Endometrial microvascular endothelial cells (primary cell): ENCODE measurements around the gene UVRAG. TPM values are rescaled to one million over a fixed set of nuclear protein-coding genes. Genes with fewer than 3 reads are reported as not detected.

Experiments
- in situ Hi-C: cut with HindIII; loops from 2 replicates; pipeline ENCODE4 v1.10.0; 2017; ENCODE audit warnings: low sequenced_read_pairs, low pct_unique_long_range_greater_than_20kb; ENCODE audit errors: inconsistent ontology term
- total RNA-seq: library from RNA; depleted of rRNA; stranded (reverse); fragments of >200 nt; gene quantifications from one replicate; pipeline ENCODE4 v1.2.3, GENCODE V29; 2015; ENCODE audit errors: inconsistent ontology term

The UVRAG gene
- total RNA-seq: 34.4 TPM

DNA sequence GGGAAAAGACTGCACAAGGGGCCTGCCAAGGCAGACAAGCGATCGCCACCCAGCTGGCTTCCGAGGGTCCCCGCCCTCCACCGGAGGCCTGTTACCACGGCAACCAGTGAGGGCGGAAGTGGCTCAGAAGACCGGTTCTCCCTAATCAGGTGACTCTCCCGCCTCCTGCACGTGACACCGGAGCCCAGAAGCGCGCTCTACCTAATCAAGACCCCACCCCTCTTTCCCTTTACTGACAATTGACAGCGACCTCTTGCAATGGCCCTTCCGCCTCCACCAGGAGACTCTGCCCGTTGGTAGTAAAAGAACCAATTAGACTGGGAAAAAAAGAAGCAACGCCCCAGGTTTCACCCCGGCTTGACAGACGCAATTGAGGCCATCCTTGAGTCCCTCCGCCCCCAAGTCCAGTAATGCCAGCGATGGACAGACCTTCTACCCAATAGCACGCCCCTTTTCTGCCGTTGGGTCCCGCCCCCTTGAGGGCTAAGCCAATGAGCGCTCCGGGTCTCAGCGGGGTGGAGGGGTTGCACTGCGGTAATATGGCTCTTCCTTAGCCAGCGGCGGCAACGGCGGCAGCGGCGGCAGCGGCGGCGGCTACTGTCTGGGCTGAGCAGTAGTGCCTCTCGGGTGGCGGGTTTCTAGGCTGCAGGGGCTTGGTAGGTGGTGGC, at the start of gene UVRAG:
TSS of gene UVRAG (plus strand) at position 534 of the 668 bp plus-strand sequence. CDS start 198 bp downstream, outside the sequence.
- in situ Hi-C loops: no loop called here

DNA sequence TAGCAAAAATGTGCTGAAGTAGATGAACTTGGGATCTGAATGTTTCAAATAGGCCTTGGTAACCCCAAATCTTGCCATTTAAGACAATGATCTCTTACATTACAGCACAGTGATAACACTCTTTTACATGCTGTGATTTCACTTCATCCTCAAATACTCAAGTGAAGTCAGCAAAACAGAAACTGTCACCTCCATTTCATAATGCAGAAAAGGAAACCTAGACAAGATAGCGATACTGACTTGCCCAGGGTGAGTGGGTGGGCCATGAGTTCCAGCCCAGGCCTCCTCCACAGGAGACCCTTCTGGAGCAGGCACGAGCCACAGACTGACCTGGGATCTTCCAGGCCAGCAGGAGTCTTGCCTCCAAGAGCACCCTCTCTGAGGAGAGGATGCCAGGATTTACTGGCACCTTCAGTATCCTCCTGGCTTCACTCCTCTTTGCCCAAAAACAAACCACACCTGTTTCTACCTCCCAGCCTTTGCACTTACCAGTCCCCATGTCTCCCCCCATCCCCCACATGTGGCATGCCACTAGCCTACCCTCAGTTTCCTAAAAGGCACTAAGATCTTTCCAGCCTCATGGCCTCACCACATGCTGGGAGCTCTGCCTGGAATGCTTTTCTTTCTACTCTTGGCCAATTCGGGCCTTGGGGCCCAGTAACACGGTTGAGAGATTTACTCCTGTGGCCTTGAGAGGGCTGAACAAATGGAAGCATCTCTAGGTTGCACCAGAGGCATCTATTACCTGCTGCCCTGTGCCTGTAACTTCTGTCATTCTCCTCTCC, 48.4 kb upstream of the UVRAG start:
- in situ Hi-C loops: no loop called here

DNA sequence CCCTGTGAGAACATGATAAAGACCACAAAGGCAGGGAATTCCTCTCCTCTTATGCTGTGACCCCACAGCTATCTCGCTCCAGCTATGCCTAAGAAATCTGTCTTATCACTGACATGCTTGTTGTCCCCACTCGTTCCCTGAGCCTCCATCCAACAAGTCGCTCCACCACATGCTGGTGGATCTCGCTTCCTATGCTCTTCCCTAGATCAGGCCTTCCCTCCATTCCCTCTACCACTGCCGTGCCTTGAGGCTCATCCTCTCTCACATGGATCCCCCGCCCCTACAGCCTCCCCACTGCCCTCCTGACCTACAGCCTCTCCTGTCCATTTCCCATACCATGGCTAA, 47.8 kb upstream of the UVRAG start:
- in situ Hi-C loops: no loop called here

DNA sequence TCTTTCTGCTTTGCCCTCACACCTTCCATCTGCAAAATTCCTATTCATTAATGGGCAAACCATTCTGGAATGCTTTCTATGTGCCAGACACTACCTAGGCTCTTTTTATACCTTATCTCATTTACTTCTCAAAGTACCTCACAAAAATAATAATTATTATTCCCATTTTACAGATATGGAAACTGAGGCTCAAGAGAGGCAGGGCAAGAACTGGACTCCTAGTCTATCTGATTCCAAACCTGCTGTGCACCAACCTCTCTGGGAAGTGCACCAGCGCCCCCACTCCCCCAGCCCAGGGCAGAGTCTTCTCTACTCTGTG, 47.3 kb upstream of the UVRAG start:
- in situ Hi-C loops: no loop called here

DNA sequence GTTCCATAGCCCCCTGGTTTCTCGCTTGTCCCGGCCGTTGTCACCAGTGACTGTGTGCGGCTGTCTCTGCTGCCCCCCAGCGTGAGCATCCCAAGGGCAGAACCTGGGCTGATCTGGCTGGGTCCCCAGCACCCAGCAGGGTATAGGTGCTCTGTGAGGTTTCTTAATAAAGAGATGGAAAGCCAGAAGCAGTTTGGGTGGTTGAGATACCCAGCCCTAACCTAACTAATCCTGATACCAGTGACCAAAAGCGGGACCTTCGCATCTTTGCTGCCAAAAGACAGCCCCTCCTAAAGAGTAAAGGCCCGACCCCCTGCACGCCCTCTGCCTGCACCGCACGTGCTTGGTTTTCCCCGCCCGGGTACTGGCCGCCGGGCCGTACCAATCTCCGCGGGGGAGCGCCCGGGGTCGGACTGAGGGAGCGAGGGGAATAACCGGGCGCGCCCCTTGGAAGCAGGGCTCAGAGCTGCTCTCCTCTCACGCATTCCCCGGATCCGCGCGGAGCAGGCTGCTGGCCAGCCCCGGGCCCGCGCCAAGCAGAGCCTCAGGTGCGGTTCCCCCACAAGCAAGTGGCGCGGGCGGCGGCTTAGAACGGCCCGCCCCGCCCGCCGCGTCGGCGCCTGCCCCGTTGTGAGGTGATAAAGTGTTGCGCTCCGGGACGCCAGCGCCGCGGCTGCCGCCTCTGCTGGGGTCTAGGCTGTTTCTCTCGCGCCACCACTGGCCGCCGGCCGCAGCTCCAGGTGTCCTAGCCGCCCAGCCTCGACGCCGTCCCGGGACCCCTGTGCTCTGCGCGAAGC, 46.7 kb upstream of the UVRAG start, which contains the start of gene DGAT2:
TSS of gene DGAT2 (plus strand) at position 667 of the 797 bp plus-strand sequence. CDS start 214 bp downstream, outside the sequence.
- in situ Hi-C loops: no loop called here

DNA sequence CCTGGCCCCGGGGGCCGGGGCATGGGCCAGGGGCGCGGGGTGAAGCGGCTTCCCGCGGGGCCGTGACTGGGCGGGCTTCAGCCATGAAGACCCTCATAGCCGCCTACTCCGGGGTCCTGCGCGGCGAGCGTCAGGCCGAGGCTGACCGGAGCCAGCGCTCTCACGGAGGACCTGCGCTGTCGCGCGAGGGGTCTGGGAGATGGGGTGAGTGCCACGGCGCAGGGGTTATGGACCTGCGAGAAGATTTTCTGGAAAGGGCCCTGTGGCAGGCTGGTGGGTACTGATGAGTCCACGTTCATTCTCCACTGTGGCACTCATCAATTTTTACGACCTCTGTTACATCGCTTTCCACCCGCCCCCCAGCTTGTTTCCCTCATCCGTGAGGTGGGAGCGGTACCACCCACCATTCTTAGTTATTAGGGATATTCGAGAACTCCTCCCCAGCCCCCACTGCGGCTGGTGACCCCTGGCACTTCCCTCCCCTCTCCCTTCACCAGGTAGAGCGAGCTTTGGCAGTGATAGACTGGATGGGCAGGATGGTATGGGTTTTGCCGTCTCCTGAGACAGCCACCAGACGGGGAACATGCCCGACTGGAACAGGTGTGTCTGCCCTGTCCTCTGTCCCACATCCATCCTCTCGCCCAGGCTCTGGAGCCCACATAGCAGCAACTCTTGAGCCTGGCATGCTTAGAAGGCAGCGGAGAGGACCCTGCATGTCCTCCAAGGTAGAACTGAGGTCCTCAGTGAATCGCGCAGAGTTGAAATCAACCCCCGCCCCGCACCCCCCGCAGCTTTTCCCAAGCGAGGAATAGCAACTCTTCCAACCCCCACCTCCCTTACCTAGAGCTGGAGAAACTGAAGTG, 45.9 kb upstream of the UVRAG start:
- in situ Hi-C loops: no loop called here

DNA sequence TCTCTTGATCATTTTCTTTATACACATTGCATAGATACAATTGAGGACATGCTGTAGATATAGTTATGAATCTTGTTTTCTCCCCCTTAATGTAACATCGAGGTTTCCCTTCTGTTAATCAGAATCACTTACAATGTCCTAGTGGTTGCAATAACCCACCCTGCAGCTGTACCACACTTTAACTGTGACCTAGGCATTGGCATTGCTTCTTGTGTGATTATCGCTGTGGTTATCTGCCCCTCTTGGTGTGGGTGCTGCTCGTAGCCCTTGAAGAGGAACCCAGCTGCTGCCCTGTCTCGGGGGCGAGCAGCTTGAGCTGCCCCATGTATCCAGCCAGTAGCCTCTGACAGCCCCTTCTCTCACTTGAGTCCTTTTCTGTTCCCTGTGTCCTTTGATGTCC, 44.9 kb upstream of the UVRAG start:
- in situ Hi-C loops: no loop called here

DNA sequence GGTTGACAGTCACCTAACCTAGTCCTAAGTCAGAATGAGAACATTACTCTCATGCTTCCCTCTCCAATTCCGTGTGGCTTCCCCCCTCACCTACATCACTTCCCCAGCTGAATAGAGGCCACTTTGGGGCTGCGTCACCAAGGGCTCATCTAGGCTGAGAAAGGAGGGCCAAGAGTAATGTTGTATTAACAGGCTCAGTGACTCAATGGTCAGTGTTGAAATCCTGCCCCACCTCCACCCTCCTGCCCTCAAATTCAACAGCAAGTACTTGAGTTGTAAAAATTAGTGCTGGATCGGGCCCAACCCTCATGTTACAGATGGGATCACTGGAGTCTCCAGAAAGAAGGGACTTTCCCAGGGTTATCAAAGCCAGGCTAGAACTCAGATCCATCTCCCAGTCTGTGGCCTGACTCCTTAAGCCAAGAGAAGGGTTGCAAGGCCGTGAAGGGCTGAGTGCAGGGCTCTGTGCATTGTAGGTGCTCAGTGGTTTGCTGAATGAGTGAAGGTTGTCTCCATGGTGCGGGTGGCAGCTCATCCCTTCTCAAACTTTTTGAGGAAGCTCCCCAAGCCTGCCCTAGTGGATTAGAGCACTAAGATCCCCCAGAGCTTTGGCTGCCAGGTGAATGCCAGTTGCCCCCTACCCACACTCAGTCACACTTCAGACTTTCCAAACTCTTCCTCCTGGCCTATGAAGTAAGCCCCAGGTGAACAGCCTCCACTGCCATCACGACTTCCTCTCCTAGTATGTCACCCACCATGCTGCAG, 43.2 kb upstream of the UVRAG start:
- in situ Hi-C loops: no loop called here

DNA sequence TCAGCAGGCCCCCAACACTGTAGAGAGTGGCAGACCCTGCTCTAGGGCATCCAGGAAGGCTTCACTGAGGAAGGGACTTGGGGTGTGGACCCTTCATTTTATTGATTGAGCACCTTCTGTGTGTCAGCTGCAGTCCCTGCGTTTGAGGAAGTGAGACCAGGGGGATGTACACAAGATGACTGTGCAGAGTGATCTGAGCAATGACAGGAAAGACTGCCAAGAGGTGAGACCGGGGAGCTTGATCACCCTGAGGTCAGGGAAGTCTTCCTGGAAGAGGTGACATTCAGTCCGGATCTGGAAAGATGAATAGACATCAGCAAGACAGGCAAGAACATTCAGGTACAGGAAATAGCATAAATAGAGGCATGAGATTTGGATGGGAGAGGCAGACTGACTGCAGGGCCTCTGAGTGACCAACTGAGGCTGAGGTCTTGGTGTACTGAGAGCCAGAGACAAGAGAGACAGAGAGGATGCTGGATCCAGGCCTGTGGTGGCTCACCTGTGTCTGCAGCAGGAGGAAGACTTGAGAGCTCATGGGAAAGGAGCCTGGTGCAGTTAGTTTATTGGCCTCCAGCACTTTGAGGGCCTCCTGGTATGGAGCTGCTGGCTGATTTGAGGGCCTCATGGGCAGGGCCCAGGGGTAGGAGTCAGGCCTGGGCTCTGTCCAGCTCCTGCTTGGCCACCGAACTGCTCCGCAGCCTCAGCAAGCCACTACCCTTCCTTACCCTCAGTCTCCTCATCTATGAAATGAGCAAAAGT, 41.2 kb upstream of the UVRAG start:
- in situ Hi-C loops: no loop called here

DNA sequence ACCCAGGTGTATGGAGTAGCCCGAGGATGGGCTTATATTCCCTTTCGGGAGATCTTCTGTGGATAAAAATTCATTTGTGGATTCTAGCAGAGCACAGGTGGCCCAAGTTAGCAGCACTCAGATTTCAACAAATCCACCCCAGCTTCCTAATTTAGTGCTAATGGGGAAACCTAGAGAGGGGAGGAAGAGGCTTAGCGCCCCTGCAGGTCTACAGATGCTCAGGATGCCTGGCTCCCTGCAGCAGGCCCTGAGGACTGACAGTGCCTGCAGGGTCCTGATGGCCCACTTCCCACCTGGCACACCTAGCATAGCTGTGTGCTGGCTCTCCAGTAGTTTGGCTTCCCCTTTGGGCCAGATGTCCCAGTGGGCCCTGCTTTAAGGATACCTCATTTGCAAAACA, 40.0 kb upstream of the UVRAG start:
- in situ Hi-C loops: no loop called here

DNA sequence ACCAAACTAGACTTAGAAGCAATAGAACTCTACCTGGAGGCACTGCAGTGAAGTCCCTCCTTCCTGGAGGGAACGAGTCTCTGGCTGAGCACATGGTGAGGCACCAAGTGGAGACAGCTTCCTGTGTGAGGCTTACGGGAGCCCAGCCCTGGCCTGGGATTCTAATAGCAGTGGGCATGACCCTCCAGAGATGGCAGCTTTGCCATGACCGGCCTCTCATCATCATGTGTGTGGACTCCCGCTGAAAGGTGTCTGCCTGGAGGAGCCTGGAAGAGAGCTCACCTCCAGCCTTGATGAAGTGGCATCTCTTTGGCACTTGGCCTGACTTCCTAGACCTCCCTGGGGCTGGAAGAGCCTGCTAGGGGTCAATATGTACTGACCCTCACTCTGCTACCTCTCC, 38.5 kb upstream of the UVRAG start:
- in situ Hi-C loops: no loop called here

DNA sequence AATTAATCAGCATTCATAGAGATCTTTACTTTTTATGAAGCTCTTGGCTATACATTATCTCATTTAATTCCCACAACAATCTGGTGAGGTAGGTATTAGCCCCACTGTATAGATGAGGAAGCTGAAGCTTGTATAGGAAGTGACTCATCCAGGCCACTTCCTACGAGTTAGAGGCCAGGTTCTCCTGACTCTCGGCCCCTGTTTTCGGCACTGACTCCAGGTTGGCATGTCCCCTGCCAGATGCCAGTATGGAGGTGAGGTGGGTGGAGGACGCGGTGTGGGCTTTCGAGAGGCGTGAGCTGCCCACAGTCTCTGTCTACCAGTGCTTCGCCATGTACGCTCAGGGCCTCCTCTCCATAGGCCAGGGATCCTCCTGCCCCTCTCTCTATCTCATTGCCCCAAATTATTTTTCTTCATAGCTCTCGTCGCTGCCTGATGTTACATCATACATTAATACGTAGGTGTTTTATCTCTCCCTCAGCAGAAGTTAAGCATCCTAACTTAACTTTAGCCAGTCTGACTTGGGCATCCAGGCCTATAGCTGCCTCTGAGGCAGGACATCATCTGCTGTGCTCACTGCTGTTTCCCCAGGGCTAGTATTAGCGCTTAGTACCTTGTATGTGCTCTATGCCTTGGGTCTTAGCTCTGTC, 37.4 kb upstream of the UVRAG start:
- in situ Hi-C loops: no loop called here

DNA sequence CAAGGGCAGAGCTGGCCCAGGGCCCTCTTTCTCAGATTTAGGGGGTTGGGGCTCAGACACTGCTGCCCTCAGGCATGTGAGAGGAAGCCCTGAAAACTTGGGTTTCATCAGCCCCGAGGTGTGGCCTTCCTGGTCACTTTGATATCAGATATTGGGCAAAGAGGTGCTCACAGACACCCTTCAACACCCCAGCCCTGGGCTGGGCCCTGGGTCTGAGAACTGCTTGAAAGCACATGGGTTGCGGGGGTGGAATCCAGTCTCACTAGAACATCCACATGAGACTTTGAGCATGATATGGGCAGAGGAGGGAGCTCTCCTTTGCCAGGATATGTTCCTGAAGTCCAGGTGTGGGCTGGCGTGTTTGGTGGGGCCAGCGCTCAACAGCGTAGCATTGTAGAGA, 36.0 kb upstream of the UVRAG start:
- in situ Hi-C loops: no loop called here

DNA sequence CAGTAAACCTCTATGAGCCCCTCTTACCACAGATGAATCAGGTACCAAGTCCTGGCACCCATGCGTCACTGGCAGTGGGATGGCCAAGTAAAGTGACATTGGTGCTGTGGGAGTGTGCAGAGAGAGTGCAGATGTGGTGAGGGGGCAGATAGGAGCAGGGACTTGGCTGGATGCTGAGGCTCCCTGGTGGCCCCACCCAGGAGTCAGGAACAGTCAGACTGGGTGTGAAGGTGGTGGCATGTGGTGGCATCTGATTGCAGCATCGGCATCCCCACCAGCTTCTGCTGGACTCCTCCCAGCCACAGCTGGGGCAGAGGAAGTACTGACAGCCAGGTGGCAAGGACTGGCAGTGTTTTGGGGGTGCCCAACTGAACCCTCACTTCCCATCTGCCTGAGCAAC, 35.0 kb upstream of the UVRAG start:
- in situ Hi-C loops: no loop called here

DNA sequence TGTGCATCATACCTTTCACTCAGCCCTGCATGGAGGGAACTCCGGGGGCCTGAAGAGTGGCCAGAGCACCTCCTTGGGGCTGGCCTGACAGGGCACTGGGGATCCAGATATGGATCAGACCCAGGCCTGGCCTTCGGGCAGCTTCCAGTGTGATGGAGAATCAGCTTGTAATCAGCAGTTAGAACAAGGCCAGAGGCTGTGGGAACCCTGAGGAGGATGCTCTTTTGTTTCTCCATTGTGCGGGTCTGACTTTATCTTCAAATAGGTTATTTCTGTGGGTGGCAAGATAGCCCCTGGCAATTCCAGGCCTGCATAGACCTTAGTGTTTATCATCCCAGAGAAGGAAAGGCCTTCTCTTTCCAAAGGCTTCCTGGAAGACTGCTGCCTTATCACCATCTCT, 34.1 kb upstream of the UVRAG start:
- in situ Hi-C loops: no loop called here

DNA sequence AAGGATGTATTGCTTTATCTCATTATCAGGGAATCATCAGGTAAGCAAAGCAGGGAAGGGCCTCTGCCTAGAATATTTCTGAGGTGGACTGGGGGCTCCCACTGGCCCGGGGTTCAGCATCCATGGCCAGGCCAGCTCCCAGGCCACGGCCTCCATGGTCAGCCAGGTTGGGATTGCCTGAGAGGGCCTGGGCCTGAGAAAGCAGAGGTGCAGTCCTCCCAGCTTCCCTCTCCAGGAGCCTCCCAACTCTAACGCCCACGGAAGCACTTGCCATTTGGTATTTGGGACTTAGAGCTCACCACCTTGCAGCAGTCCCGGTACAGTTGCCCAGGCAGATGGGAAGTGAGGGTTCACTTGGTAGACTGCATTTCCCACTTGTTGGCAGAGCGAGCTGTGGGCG, 33.7 kb upstream of the UVRAG start:
- in situ Hi-C loops: no loop called here

DNA sequence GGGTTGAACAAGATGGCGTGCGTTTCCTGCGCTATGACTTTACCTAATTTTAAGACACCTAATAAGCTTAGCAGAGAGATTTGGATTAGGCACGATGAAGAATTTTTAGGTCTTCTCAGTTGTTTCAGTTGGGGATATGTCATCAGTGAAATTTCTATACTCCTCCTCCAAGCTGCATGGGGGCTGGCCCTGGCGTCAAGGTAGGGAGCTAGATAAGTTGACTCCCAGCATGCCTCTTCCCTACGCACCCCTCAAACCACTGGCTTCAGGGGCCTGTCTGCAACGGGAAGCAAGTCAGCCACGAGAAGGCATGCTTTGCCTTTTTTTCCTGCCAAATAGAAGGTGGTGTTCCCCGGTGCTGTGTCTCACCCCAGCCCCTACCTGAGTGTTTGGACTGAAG, 33.2 kb upstream of the UVRAG start:
- in situ Hi-C loops: no loop called here
